Endodermal cell (in vitro differentiated cells): ENCODE measurements around the gene NT5C1A. TPM values are rescaled to one million over a fixed set of nuclear protein-coding genes. Genes with fewer than 3 reads are reported as not detected.

ENCODE experiments used
- DNase-seq: peaks from one replicate; pipeline ENCODE4 v3.0.0-alpha.2; 2017
- H3K27ac ChIP-seq: 2 replicates; pipeline ENCODE4 v1.5.1; 2013; ENCODE audit warnings: mild to moderate bottlenecking, low read depth, low read length, moderate library complexity
- H3K27me3 ChIP-seq: 2 replicates; pipeline ENCODE4 v1.6.1; 2013; ENCODE audit warnings: mild to moderate bottlenecking, low read length, moderate library complexity; ENCODE audit not compliant: insufficient read depth, control insufficient read depth, poor library complexity, severe bottlenecking
- H3K36me3 ChIP-seq: 2 replicates; pipeline ENCODE4 v1.7.0; 2013; ENCODE audit warnings: mild to moderate bottlenecking, low read length, moderate library complexity; ENCODE audit not compliant: control insufficient read depth, insufficient read depth
- H3K4me1 ChIP-seq: one replicate; pipeline ENCODE4 v1.7.0; 2013; ENCODE audit warnings: low read length; ENCODE audit not compliant: control insufficient read depth, insufficient read depth
- H3K4me3 ChIP-seq: 2 replicates; pipeline ENCODE4 v1.5.1; 2013; ENCODE audit warnings: mild to moderate bottlenecking, low read length, moderate library complexity
- H3K9ac ChIP-seq: 2 replicates; pipeline ENCODE4 v1.6.1; 2013; ENCODE audit warnings: mild to moderate bottlenecking, low read length, moderate library complexity; ENCODE audit not compliant: poor library complexity, severe bottlenecking; ENCODE audit errors: extremely low read depth
- H3K9me3 ChIP-seq: 2 replicates; pipeline ENCODE4 v1.6.1; 2013; ENCODE audit warnings: mild to moderate bottlenecking, low read length, moderate library complexity; ENCODE audit not compliant: control insufficient read depth
- H3K27ac Mint-ChIP-seq: 2 replicates; pipeline ENCODE4 v1.8.0; 2020; ENCODE audit warnings: mixed read lengths
- H3K27me3 Mint-ChIP-seq: 2 replicates; pipeline ENCODE4 v1.8.0; 2021; ENCODE audit warnings: mild to moderate bottlenecking, mixed read lengths; ENCODE audit not compliant: insufficient read depth
- H3K36me3 Mint-ChIP-seq: 2 replicates; pipeline ENCODE4 v1.8.0; 2020; ENCODE audit warnings: low read depth, mixed read lengths
- H3K4me1 Mint-ChIP-seq: 2 replicates; pipeline ENCODE4 v1.8.0; 2020; ENCODE audit warnings: mixed read lengths
- H3K4me3 Mint-ChIP-seq: 2 replicates; pipeline ENCODE4 v1.8.0; 2020; ENCODE audit warnings: mild to moderate bottlenecking, moderate library complexity, mixed read lengths
- H3K9me3 Mint-ChIP-seq: 2 replicates; pipeline ENCODE4 v1.8.0; 2020; ENCODE audit warnings: mild to moderate bottlenecking, mixed read lengths
- WGBS, 2 experiments: methylation state at CpG; one replicate each; pipeline versions ENCODE4 v1.1.5 to v1.1.7; 2013; ENCODE audit warnings: missing lambda C conversion rate in 2 of 2, mixed read lengths in 1 of 2; ENCODE audit not compliant: insufficient coverage in 1 of 2, insufficient read length in 1 of 2; 5-methylcytosine and 5-hydroxymethylcytosine counted together
- total RNA-seq, 2 donors: library from RNA; stranded (reverse); fragmentation: NEBNext Ultra II Directional in 1 of 2; extraction: Animal tissue kit (Norgen Biotek cat#: 25700) in 1 of 2; gene quantifications; 2 replicates in 1 of 2; 3 replicates in 1 of 2; pipeline ENCODE4 v1.2.1, GENCODE V29; 2021
- TF ChIP-seq, protein P1 (sequence below): fragments of 200-600 bp; sonication (generic); conservative IDR thresholded peaks from 2 replicates; pipeline ENCODE4 v1.5.0; 2021; ENCODE audit warnings: antibody characterized with exemption, mild to moderate bottlenecking

Gene NT5C1A
- total RNA-seq, 2 donors from 2014 or later: not detected

DNA sequence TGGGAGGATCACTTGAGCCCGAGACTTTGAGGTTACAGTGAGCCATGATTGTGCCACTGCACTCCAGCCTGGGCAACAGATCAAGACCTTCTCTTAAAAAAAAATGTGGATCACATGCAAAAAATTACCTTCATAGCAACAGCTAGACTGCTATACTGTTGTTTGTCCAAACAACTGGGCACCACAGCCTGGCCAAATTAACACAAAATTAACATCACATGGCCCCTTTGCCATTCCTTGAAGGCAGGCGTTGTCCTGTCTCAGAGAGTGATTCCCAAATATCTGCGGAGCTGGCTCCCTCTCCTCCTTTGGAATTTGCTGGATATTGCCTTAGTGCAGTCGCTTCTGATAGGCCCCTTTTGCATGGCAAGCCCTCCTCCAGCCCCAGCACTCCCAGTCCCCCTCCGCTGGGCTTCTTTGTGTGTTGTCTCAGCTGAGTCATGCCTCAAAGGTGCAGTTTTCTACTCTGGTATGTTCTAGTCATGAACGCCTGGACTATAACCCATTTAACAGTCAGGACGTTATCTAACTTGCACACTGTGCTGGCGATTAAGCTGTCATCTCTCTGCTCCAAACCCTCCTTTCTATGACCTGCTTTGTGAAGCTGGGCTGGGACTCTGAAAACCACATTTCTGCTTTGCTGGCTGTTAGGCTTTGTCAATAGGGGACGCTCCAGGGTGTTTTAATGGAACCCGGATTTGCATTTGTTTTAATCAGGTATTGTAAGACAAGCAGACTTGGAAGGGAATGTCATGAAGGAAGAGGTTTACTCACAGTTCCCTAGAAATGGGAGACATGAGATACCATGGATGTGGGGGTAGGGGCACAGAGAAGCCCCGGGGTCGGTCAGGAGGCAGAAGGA is 39.4 kb upstream of the NT5C1A start:
- Histone ChIP-seq H3K9me3 (no peaks in the 10 kb centered on the region), H3K4me3 (no peak overlapping the region), H3K27me3 (peaks cover 100% of the 10 kb centered on the region), H3K27ac (no peak overlapping the region), H3K4me1 (no peaks in the 10 kb centered on the region), H3K36me3 (no peaks in the 10 kb centered on the region), H3K9ac (no peak overlapping the region)
- Mint-ChIP-seq H3K9me3 (no peaks in the 10 kb centered on the region), H3K4me1 (peaks cover 13% of the 10 kb centered on the region), H3K27me3 (peaks cover 98% of the 10 kb centered on the region), H3K27ac (no peak overlapping the region), H3K4me3 (no peak overlapping the region), H3K36me3 (no peaks in the 10 kb centered on the region)
- TF ChIP-seq, protein P1, sequence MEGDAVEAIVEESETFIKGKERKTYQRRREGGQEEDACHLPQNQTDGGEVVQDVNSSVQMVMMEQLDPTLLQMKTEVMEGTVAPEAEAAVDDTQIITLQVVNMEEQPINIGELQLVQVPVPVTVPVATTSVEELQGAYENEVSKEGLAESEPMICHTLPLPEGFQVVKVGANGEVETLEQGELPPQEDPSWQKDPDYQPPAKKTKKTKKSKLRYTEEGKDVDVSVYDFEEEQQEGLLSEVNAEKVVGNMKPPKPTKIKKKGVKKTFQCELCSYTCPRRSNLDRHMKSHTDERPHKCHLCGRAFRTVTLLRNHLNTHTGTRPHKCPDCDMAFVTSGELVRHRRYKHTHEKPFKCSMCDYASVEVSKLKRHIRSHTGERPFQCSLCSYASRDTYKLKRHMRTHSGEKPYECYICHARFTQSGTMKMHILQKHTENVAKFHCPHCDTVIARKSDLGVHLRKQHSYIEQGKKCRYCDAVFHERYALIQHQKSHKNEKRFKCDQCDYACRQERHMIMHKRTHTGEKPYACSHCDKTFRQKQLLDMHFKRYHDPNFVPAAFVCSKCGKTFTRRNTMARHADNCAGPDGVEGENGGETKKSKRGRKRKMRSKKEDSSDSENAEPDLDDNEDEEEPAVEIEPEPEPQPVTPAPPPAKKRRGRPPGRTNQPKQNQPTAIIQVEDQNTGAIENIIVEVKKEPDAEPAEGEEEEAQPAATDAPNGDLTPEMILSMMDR: peak; percentile 44
- 34% methylated on average over 10 to 12 of the region's 12 CpGs for WGBS, 2 experiments
- peak; percentile 61 for DNase-seq

- Histone ChIP-seq H3K4me3 (no peak overlapping the region), H3K9ac (no peak overlapping the region), H3K27me3 (peaks cover 100% of the 10 kb centered on the region), H3K27ac (no peak overlapping the region), H3K36me3 (no peaks in the 10 kb centered on the region), H3K4me1 (no peaks in the 10 kb centered on the region), H3K9me3 (no peaks in the 10 kb centered on the region)
- Mint-ChIP-seq H3K4me1 (peaks cover 13% of the 10 kb centered on the region), H3K36me3 (no peaks in the 10 kb centered on the region), H3K27me3 (peaks cover 98% of the 10 kb centered on the region), H3K9me3 (no peaks in the 10 kb centered on the region), H3K4me3 (no peak overlapping the region), H3K27ac (no peak overlapping the region)
- 88 to 90% methylated on average over 4 of the region's 4 CpGs for WGBS, 2 experiments
- TF ChIP-seq, protein P1: no peak
- no peak for DNase-seq
Measured at GRCh38 chr1:39707506-39707905, 35.6 kb upstream of the NT5C1A start.

DNA sequence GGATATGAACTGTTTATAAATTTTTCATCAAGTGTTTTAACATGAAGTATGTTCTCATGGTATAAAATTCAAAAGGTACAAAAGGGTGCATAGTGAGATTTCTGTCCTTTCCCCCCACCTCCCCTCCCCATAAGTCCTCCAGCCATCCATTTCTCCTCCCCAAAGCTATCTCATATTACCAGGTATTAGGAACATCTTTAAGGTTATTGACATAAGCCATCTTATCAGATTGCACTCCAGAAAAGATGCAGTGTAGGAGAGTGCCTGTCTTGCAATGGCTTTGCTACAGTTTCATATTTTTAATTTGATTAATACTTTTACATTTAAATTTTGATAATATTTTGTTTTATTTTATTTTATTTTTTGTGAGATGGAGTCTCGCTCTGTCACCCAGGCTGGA is 32.9 kb upstream of the NT5C1A start:
- peaks cover 98% of the 10 kb centered on the region for H3K27me3 Mint-ChIP-seq

More for the DNA sequence above, 32.9 kb upstream of the NT5C1A start:
- WGBS, 2 experiments: 86% methylated on average over 1 of the region's 1 CpG; no CpG with 5 or more reads in 1 of the 2 experiments
- no peak overlapping the region for H3K4me3 ChIP-seq
- no peak overlapping the region for H3K27ac Mint-ChIP-seq
- H3K4me1 Mint-ChIP-seq: peaks cover 13% of the 10 kb centered on the region
- H3K36me3 Mint-ChIP-seq: no peaks in the 10 kb centered on the region
- no peaks in the 10 kb centered on the region for H3K9me3 Mint-ChIP-seq
- H3K27ac ChIP-seq: no peak overlapping the region
- TF ChIP-seq, protein P1: no peak
- no peak overlapping the region for H3K9ac ChIP-seq
- H3K27me3 ChIP-seq: peaks cover 87% of the 10 kb centered on the region
- no peak overlapping the region for H3K4me3 Mint-ChIP-seq
- no peaks in the 10 kb centered on the region for H3K9me3 ChIP-seq
- H3K36me3 ChIP-seq: no peaks in the 10 kb centered on the region
- no peak for DNase-seq
- peaks cover 3% of the 10 kb centered on the region for H3K4me1 ChIP-seq
